HepG2 (cell line): ENCODE data around the gene NCOA5. TPM values are rescaled to one million over a fixed set of nuclear protein-coding genes. Genes with fewer than 3 reads are reported as not detected.
A peak's percentile ranks its signal among the peaks of the same experiment; 100 is the strongest.

Source experiments
- ATAC-seq: fragments of 200-7000 bp; cut with Tn5 transposase; 3 replicates; pipeline ENCODE4 v1.9.1; 2020; ENCODE audit warnings: mild to moderate bottlenecking, moderate library complexity
- BruUV-seq: library from RNA; stranded (reverse); fragments of 400-500 nt; replicated peaks from 2 replicates; lab custom pipeline; 2021; lab: Mats Ljungman, UMichigan
- CTCF ChIA-PET: fragments of 300-600 bp; formaldehyde crosslinking; extraction: SDS; loops from one replicate; lab custom pipeline; 2021; ENCODE audit warnings: low total read pairs, inconsistent platforms, low intra/inter-chr PET ratio; lab: Yijun Ruan, JAX
- POLR2A ChIA-PET: fragments of 350-600 bp; sonication (Branson Sonifier 250); formaldehyde crosslinking; loops from one replicate; lab custom pipeline; 2020; ENCODE audit warnings: antibody characterized with exemption, inconsistent platforms; lab: Yijun Ruan, JAX
- DNase-seq: peaks from one replicate; pipeline ENCODE4 v3.0.0-alpha.2; 2015; ENCODE audit warnings: low spot score
- FAIRE-seq: peaks from 3 replicates; lab custom pipeline; 2011; peaks lifted over from hg19 to GRCh38; lab: Jason Lieb, UNC
- H2AFZ ChIP-seq: one replicate; pipeline ENCODE4 v1.6.1; 2011; ENCODE audit warnings: low read length, inconsistent platforms
- H3K27ac ChIP-seq: fragments of 300-600 bp; 3 replicates; pipeline ENCODE4 v1.8.0; 2011; ENCODE audit warnings: mixed run types, mild to moderate bottlenecking, mixed read lengths, low read length, inconsistent platforms; ENCODE audit not compliant: insufficient read depth; ENCODE audit errors: extremely low read length
- H3K27me3 ChIP-seq, 2 experiments: fragments of 200-600 bp in 1 of 2; 2 replicates in 1 of 2; 3 replicates in 1 of 2; pipeline versions ENCODE4 v1.6.0 to v1.8.0; 2011; ENCODE audit warnings: low read length in 2 of 2, mild to moderate bottlenecking in 2 of 2, moderate library complexity in 2 of 2, inconsistent platforms in 1 of 2; ENCODE audit not compliant: insufficient read depth in 2 of 2, control insufficient read depth in 1 of 2
- H3K36me3 ChIP-seq, 2 experiments: fragments of 200-600 bp in 1 of 2; replicated peaks in 1 of 2; 2 replicates in 1 of 2; 3 replicates in 1 of 2; pipeline versions ENCODE4 v1.5.1 to v1.8.0; 2011; ENCODE audit warnings: low read length in 2 of 2, inconsistent platforms in 1 of 2; ENCODE audit not compliant: insufficient read depth in 2 of 2, control insufficient read depth in 1 of 2
- H3K4me1 ChIP-seq: 2 replicates; pipeline ENCODE4 v1.5.1; 2012; ENCODE audit warnings: low read length, inconsistent platforms; ENCODE audit not compliant: insufficient read depth
- H3K4me2 ChIP-seq: 2 replicates; pipeline ENCODE4 v1.6.0; 2011; ENCODE audit warnings: low read depth, low read length, inconsistent platforms
- H3K4me3 ChIP-seq, 3 experiments: fragments of 200-600 bp in 1 of 3; sonication (generic), shearing (Covaris generic) in 1 of 3; replicated peaks in 1 of 3; 2 replicates each; pipeline ENCODE4 v1.5.1; 2011 to 2016; ENCODE audit warnings: low read length in 3 of 3, inconsistent platforms in 2 of 3, low read depth in 2 of 3, mild to moderate bottlenecking in 2 of 3, control low read depth in 1 of 3, mixed read lengths in 1 of 3; ENCODE audit not compliant: insufficient read depth in 1 of 3
- H3K79me2 ChIP-seq: one replicate; pipeline ENCODE4 v1.6.1; 2011; ENCODE audit warnings: low read length, inconsistent platforms; ENCODE audit not compliant: insufficient read depth
- H3K9ac ChIP-seq: 2 replicates; pipeline ENCODE4 v1.6.0; 2011; ENCODE audit warnings: mild to moderate bottlenecking, low read depth, low read length, inconsistent platforms; ENCODE audit not compliant: insufficient read depth
- H3K9me3 ChIP-seq: 2 replicates; pipeline ENCODE4 v1.5.1; 2012; ENCODE audit warnings: mild to moderate bottlenecking, low read length
- H4K20me1 ChIP-seq: 2 replicates; pipeline ENCODE4 v1.6.0; 2011; ENCODE audit warnings: inconsistent platforms, mild to moderate bottlenecking, low read length, moderate library complexity; ENCODE audit not compliant: insufficient read depth
- CHD4 ChIP-seq: fragments of 200-600 bp; sonication (generic); IDR thresholded peaks from 2 replicates; pipeline ENCODE4 v1.7.0; 2017; ENCODE audit warnings: mild to moderate bottlenecking, low read length, borderline replicate concordance
- RAD51 ChIP-seq: fragments of 450-650 bp; IDR thresholded peaks from 2 replicates; pipeline ENCODE4 v1.6.1; 2016; ENCODE audit warnings: borderline replicate concordance
- SAP130 ChIP-seq: IDR thresholded peaks from 2 replicates; pipeline ENCODE4 v1.6.1; 2016; ENCODE audit warnings: low read depth
- ZNF7 ChIP-seq: IDR thresholded peaks from 2 replicates; pipeline ENCODE4 v1.6.1; 2016; ENCODE audit warnings: missing biosample characterization, missing genetic modification reagents
- ZNF746 ChIP-seq: sonication (generic); formaldehyde crosslinking; IDR thresholded peaks from 2 replicates; pipeline ENCODE4 v1.8.0; 2022; ENCODE audit warnings: mild to moderate bottlenecking, missing genetic modification reagents
- WGBS: methylation state at CpG from one replicate; pipeline ENCODE4 v1.1.6; 2017; ENCODE audit warnings: low lambda C conversion rate; 5-methylcytosine and 5-hydroxymethylcytosine counted together
- in situ Hi-C: cut with HindIII; loops from 2 replicates; pipeline ENCODE4 v1.10.0; 2017; ENCODE audit warnings: low pct_unique_long_range_greater_than_20kb; ENCODE audit not compliant: extremely low pct_ligation_motif_present
- intact Hi-C: fragments of 100-400 bp; cut with micrococcal nuclease; formaldehyde crosslinking; loops from one replicate; pipeline ENCODE4 v1.10.0; 2022; ENCODE audit not compliant: unreplicated experiment
- polyA plus RNA-seq, 8 experiments: library from polyadenylated mRNA; depleted of rRNA in 3 of 8; stranded (reverse) in 7 of 8; unstranded in 1 of 8; fragments of >200 nt; fragmentation: Illumina TruSeq in 4 of 8; extraction: Trizol in 4 of 8; gene quantifications; 2 replicates each; pipeline versions ENCODE4 v1.2.1 to v1.2.3, GENCODE V29; 2011 to 2016; ENCODE audit warnings: low read depth in 4 of 8, missing spikeins in 1 of 8, mixed read lengths in 1 of 8; ENCODE audit not compliant: insufficient read depth in 1 of 8
- total RNA-seq, 5 experiments: library from RNA; depleted of rRNA; stranded (reverse); fragments of >200 nt; fragmentation: Illumina TruSeq; extraction: Trizol; gene quantifications; 2 replicates each; pipeline ENCODE4 v1.2.3, GENCODE V29; 2016; ENCODE audit warnings: low read depth in 1 of 5
- TF ChIP-seq, protein P1 (sequence below): sonication (generic); formaldehyde crosslinking; IDR thresholded peaks from 2 replicates; pipeline ENCODE4 v1.9.0; 2021; ENCODE audit warnings: missing genetic modification reagents, borderline replicate concordance
- TF ChIP-seq, protein P2 (sequence below), 2 experiments: sonication (generic) in 1 of 2; formaldehyde crosslinking in 1 of 2; IDR thresholded peaks; 2 replicates each; pipeline versions ENCODE4 v1.5.1 to v1.6.1; 2011 to 2020; ENCODE audit warnings: borderline replicate concordance in 1 of 2, low read depth in 1 of 2, low read length in 1 of 2, mild to moderate bottlenecking in 1 of 2, missing genetic modification reagents in 1 of 2, moderate library complexity in 1 of 2
- TF ChIP-seq, protein P3 (sequence below): sonication (generic); formaldehyde crosslinking; IDR thresholded peaks from 2 replicates; pipeline ENCODE4 v1.4.0; 2020; ENCODE audit warnings: missing genetic modification reagents, borderline replicate concordance

The NCOA5 gene
- total and polyA plus RNA-seq, 2 of the 13 experiments (the other 11 are each of a cell fraction or from before 2014, with no cell fraction given), result 16.5 to 28.4 TPM

DNA sequence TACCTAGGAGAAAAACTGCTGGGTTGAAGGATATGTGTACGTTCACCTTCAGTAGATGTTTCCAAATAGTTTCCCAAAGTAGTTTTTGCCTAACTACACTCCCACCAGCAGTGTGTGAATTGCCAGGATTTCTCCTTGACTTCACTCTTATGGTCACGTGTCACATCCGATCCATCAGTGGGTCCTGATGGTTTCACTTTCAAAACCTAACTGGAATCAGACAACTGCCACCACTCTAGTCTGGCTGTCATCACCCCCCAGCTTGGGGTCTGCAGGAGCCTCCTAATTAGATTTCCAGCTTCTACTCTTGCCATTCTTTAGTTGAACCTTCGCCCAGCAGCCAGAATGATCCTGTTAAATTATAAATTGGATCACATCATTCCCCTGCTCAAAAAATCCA, 69.2 kb downstream of the NCOA5 start:
- intact Hi-C loops (no loop called here), in situ Hi-C loops (loop anchor here (5.0 to 10.0 kb wide), 2 partner anchors 67 to 154 kb away; partner anchors contain the start of gene NCOA5)
- Histone ChIP-seq H3K4me2 (peak overlapping the region; percentile 91), H3K27ac (no peak overlapping the region), H2AFZ (peak overlapping the region; percentile 47), H3K27me3 (no peaks in the 10 kb centered on the region), H3K9ac (no peak overlapping the region; the same call in 1 of the 2 replicates), H3K9me3 (no peaks in the 10 kb centered on the region), H3K4me1 (peaks cover 49% of the 10 kb centered on the region), H4K20me1 (peaks cover 8% of the 10 kb centered on the region; the same call in 1 of the 2 replicates), H3K79me2 (no peaks in the 10 kb centered on the region), H3K4me3 (peak overlapping the region in 2 of 3 experiments; percentile 83 to 84; a peak in 3 of 6 replicates), H3K36me3 (no peaks in the 10 kb centered on the region)
- TF ChIP-seq ZNF7 (CRISPR knock-in tag) (0 out of 2 replicates have a peak, but pooled peaks have one; percentile 24), CHD4 (peak; percentile 2; the same call in 1 of the 2 replicates), RAD51 (peak; percentile 75; the same call in 1 of the 2 replicates), SAP130 (CRISPR knock-in tag) (no peak), ZNF746 (CRISPR knock-in tag) (0 out of 2 replicates have a peak, but pooled peaks have one; percentile 4)
- TF ChIP-seq, protein P1, sequence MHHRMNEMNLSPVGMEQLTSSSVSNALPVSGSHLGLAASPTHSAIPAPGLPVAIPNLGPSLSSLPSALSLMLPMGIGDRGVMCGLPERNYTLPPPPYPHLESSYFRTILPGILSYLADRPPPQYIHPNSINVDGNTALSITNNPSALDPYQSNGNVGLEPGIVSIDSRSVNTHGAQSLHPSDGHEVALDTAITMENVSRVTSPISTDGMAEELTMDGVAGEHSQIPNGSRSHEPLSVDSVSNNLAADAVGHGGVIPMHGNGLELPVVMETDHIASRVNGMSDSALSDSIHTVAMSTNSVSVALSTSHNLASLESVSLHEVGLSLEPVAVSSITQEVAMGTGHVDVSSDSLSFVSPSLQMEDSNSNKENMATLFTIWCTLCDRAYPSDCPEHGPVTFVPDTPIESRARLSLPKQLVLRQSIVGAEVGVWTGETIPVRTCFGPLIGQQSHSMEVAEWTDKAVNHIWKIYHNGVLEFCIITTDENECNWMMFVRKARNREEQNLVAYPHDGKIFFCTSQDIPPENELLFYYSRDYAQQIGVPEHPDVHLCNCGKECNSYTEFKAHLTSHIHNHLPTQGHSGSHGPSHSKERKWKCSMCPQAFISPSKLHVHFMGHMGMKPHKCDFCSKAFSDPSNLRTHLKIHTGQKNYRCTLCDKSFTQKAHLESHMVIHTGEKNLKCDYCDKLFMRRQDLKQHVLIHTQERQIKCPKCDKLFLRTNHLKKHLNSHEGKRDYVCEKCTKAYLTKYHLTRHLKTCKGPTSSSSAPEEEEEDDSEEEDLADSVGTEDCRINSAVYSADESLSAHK (CRISPR knock-in tag), result 0 out of 2 replicates have a peak, but pooled peaks have one; percentile 36
- TF ChIP-seq, protein P2, sequence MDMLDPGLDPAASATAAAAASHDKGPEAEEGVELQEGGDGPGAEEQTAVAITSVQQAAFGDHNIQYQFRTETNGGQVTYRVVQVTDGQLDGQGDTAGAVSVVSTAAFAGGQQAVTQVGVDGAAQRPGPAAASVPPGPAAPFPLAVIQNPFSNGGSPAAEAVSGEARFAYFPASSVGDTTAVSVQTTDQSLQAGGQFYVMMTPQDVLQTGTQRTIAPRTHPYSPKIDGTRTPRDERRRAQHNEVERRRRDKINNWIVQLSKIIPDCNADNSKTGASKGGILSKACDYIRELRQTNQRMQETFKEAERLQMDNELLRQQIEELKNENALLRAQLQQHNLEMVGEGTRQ (IDR thresholded peaks at IDR 0.05; ENCODE audit: low read depth, low read length), result peak; percentile 85
- TF ChIP-seq, protein P2 (CRISPR knock-in tag; IDR thresholded peaks at IDR 0.05; ENCODE audit: borderline replicate concordance), result peak; percentile 57; the same call in 1 of the 2 replicates
- TF ChIP-seq, protein P3, sequence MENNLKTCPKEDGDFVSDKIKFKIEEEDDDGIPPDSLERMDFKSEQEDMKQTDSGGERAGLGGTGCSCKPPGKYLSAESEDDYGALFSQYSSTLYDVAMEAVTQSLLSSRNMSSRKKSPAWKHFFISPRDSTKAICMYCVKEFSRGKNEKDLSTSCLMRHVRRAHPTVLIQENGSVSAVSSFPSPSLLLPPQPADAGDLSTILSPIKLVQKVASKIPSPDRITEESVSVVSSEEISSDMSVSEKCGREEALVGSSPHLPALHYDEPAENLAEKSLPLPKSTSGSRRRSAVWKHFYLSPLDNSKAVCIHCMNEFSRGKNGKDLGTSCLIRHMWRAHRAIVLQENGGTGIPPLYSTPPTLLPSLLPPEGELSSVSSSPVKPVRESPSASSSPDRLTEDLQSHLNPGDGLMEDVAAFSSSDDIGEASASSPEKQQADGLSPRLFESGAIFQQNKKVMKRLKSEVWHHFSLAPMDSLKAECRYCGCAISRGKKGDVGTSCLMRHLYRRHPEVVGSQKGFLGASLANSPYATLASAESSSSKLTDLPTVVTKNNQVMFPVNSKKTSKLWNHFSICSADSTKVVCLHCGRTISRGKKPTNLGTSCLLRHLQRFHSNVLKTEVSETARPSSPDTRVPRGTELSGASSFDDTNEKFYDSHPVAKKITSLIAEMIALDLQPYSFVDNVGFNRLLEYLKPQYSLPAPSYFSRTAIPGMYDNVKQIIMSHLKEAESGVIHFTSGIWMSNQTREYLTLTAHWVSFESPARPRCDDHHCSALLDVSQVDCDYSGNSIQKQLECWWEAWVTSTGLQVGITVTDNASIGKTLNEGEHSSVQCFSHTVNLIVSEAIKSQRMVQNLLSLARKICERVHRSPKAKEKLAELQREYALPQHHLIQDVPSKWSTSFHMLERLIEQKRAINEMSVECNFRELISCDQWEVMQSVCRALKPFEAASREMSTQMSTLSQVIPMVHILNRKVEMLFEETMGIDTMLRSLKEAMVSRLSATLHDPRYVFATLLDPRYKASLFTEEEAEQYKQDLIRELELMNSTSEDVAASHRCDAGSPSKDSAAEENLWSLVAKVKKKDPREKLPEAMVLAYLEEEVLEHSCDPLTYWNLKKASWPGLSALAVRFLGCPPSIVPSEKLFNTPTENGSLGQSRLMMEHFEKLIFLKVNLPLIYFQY (CRISPR knock-in tag), result no peak
- ChIA-PET CTCF (no interaction called here), POLR2A (no interaction called here)
- DNase-seq (no peak), ATAC-seq (no peak), FAIRE-seq (no peak)
- 43% methylated on average over 4 of the region's 4 CpGs for WGBS
- BruUV-seq, result TSS peak; percentile 76
